IPS-20b (cell line): ENCODE results near the gene MSANTD1.

ENCODE experiments used
- H3K27ac ChIP-seq: one replicate; pipeline ENCODE4 v1.5.1; 2013; ENCODE audit warnings: low read length
- H3K27me3 ChIP-seq: 2 replicates; pipeline ENCODE4 v1.6.1; 2013; ENCODE audit warnings: mild to moderate bottlenecking, low read length, inconsistent platforms; ENCODE audit not compliant: insufficient read depth
- H3K36me3 ChIP-seq: 2 replicates; pipeline ENCODE4 v1.6.1; 2013; ENCODE audit warnings: low read depth, mild to moderate bottlenecking, inconsistent platforms, low read length, moderate library complexity; ENCODE audit not compliant: insufficient read depth
- H3K4me1 ChIP-seq: 2 replicates; pipeline ENCODE4 v1.6.1; 2013; ENCODE audit warnings: mild to moderate bottlenecking, control low read depth, inconsistent platforms, low read length, moderate library complexity; ENCODE audit not compliant: insufficient read depth
- H3K4me3 ChIP-seq: 2 replicates; pipeline ENCODE4 v1.5.1; 2013; ENCODE audit warnings: mild to moderate bottlenecking, low read length, inconsistent platforms
- H3K9ac ChIP-seq: 2 replicates; pipeline ENCODE4 v1.6.1; 2013; ENCODE audit warnings: low read depth, mild to moderate bottlenecking, inconsistent platforms, low read length, moderate library complexity
- H3K9me3 ChIP-seq: 2 replicates; pipeline ENCODE4 v1.6.1; 2013; ENCODE audit warnings: mild to moderate bottlenecking, low read depth, low read length, inconsistent platforms; ENCODE audit not compliant: insufficient read depth

MSANTD1 gene

DNA sequence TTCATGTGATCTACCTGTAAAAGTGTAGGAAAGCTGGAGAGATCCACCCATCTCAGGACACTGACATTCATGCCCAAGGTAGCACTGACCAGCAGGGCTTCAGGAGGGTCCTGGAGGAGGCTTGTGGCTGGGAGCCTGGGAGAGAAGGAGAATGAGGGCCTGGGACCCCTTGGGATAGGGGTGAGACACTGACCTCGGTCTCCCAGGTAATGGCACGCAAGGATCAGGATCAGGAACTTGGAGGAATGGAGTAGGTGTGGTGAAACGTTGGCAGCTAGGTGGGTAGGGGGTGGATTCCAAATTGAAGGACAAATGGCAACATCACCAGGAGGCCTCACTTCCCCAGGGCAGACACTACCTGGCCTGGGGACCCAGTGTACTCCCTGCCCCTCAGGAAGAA, 31.5 kb downstream of the MSANTD1 start:
- H3K4me1 ChIP-seq: no peaks in the 10 kb centered on the region
- H3K9me3 ChIP-seq: no peaks in the 10 kb centered on the region
- no peaks in the 10 kb centered on the region for H3K27me3 ChIP-seq
- no peaks in the 10 kb centered on the region for H3K36me3 ChIP-seq
- no peak overlapping the region for H3K9ac ChIP-seq
- no peak overlapping the region for H3K4me3 ChIP-seq
- no peak overlapping the region for H3K27ac ChIP-seq

DNA sequence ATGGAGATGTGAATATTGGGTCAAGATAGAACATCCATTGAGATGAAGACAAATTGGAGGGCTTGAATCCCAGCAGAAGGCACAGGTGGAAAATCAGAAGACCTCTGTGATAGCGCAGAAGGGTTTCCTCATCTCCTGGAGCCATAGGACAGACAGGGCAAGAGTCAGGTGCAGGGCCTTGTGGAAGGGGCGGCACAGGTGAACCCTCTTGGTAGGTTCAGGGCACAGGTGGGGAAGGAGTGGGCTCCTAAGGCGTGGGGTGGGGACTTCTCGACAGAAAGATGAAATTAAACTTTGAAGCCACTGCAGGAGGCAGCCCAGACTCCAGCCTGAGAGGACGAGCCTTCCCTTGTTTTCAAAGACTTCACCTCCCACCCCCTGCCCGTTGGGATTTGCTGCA, 34.5 kb downstream of the MSANTD1 start:
- no peaks in the 10 kb centered on the region for H3K9me3 ChIP-seq
- no peak overlapping the region for H3K4me3 ChIP-seq
- no peaks in the 10 kb centered on the region for H3K27me3 ChIP-seq
- no peak overlapping the region for H3K27ac ChIP-seq
- H3K9ac ChIP-seq: no peak overlapping the region
- no peaks in the 10 kb centered on the region for H3K4me1 ChIP-seq
- H3K36me3 ChIP-seq: no peaks in the 10 kb centered on the region

DNA sequence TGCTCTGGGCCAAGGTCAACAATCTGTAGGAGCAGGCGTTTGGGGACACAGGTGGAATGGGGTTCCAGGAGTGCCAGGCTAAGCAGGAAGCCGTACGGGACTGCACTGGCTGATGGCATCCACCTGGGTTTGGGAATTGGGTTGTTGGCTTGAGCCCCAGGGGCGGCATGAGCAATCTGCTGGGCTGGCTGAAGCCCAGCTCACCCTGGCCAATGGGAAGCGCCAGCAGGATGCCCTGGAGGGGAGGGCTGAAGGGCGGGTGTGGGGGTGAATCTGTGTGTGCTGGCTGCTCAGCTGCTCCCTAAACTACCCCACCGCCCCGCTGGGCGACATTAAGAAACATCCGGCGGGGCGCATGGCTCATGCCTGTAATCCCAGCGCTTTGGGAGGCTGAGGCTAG, 35.0 kb downstream of the MSANTD1 start:
- no peak overlapping the region for H3K4me3 ChIP-seq
- no peak overlapping the region for H3K27ac ChIP-seq
- H3K4me1 ChIP-seq: no peaks in the 10 kb centered on the region
- H3K36me3 ChIP-seq: no peaks in the 10 kb centered on the region
- H3K9me3 ChIP-seq: no peaks in the 10 kb centered on the region
- no peaks in the 10 kb centered on the region for H3K27me3 ChIP-seq
- no peak overlapping the region for H3K9ac ChIP-seq

DNA sequence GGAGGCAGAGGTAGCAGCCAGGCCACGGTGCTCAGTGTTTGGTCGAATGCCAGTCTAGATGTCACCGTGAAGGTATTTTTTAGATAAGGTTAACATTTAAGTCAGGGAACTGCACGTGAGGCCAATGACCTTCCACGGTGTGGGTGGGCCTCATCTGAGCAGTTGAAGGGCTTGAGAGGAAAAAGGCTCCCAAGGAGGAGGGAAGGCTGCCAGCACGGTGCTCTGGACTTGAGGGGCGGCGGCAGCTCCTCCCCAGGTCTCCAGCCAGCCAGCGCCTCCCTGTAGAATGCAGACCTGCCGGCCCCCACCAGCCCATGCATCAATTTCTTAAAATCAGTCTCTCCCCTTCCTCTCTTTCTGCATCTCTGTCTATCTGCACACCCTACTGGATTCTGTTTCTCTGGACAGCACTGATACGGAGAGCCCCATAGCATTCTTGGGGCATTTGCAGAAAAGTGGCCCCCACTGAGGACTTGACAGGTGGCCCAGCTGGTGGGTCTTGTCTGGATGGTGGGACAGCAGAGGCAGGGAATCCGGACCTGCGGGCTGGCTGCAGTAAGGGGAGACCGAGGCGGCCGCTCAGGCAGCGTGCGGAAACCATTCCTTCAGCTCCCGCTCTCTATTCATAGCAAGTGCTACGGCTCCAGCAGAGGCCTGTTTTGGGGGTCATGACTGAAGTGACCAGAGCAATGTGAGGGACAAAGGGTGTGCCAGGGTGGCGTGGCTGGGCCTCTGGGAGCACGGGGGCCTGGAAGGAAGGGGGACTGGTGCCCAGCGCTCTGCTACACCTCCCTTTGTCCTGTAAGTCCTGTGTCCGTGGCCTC, 36.0 kb downstream of the MSANTD1 start:
- Histone ChIP-seq H3K27ac (no peak overlapping the region), H3K36me3 (no peaks in the 10 kb centered on the region), H3K4me3 (no peak overlapping the region), H3K9ac (no peak overlapping the region), H3K9me3 (no peaks in the 10 kb centered on the region), H3K27me3 (peaks cover 4% of the 10 kb centered on the region; the same call in 1 of the 2 replicates), H3K4me1 (no peaks in the 10 kb centered on the region)

DNA sequence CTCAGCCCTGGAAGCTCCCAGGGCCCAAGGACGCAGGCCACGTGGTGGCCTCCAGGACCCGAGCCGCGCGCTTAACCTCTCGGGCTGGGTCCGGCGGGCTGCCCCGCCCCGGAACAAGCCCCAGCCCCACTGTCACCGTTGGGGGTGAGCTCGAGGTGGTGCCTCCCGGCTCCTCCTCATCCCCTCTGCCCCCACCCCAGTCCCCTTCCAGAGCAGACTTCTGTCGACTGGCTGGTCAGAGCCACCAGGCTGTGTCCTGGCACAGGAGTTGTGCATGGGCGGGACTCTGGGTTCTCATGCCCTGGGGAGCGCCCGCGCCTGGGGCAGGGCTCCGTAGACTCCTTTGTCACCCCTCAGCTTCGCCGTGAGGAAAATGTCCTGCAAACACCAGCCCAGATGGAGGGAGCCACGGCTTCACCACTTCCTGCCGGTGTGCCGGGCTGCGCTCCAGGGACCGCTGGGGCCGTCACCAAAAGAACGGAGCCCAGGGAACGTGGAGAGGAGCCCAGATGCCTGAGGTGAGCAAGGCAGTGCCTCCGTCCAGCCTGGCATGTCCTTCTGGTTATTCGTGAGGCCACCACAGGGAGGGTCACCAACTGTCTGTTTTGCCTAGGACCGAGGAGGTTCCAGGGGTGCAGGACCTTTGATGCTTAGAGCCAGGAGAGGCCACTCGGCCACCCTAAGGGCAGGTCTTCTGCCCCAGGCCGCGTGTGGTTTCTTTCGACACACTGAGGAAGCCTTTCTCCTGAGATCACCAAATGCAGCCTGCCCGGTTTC, 36.8 kb downstream of the MSANTD1 start:
- Histone ChIP-seq H3K36me3 (no peaks in the 10 kb centered on the region), H3K4me1 (no peaks in the 10 kb centered on the region), H3K9ac (no peak overlapping the region), H3K9me3 (no peaks in the 10 kb centered on the region), H3K27me3 (peaks cover 12% of the 10 kb centered on the region), H3K27ac (no peak overlapping the region), H3K4me3 (no peak overlapping the region)

DNA sequence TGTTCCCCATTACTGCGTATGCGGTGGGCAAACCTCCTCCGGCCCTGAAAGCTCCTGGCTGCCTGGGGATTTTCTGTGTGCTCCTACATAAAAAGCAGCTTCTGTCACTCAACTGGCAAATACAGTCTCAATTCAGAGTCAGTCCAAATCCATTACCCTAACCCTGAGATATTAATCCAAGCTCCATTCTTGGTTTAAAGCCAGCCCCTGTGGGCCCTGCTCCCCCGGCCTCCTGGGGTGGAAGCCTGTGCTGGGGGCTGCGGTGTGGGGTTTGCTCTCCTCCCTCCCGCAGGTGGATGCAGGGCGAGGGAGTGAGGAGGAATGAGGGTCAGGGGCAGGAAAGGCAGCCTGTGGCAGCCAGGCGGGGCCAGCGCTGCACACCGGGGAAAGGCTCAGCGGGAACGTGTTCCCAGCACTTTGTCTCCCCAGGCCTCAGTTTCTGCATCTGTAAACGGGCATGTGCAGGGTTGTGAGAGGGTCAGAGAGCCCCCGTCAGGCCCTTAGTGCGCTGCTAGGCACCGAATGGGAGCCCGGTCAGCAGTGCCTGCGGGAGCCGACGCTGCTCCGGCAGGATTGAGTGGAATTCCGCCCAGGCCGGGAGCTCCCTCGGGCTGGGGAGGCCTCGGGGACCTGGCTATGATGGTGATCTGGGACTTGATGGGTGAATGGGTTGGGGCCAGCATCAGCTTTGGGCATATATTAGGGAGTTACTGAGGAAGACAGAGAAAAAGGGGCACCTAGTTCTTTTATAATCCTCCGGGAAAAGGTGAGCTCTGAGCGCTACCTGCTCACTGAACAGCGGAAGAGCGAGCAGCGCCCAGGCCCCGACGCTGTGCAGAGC, 37.6 kb downstream of the MSANTD1 start:
- no peaks in the 10 kb centered on the region for H3K36me3 ChIP-seq
- no peaks in the 10 kb centered on the region for H3K9me3 ChIP-seq
- peaks cover 21% of the 10 kb centered on the region for H3K27me3 ChIP-seq
- no peak overlapping the region for H3K9ac ChIP-seq
- no peak overlapping the region for H3K4me3 ChIP-seq
- no peak overlapping the region for H3K27ac ChIP-seq
- H3K4me1 ChIP-seq: no peaks in the 10 kb centered on the region

DNA sequence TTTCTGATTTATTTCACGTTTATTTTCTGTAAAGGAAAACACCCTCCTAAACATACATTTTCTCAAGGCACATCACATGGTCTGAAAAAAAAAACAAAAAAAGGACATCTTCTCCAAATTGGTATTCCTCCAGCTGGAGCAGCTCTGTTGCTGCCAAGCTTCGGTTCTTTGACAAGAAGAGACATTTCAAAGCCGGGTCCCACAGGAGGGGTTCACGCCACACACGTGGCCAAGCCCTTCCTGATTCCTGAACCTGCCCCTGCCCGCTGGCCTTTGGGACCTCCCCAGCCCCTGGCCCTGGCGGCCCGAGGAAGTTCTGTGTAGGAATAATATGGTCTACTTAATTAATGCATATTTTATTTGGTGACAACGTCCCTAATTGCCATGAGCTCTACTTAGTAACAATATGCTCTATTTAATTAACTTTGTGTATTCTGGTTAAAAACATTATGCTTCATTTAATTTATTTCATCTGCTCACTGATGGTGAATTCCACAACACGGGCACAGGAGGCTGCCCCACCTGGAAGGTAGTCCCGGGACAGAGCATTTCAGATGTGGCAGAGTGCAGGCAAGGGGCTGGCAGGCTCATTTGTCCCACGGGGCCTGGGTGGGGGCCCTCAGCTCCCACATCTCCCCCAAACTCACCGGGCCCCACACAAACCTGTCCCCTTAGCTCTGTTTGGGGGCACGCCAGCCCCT, 38.5 kb downstream of the MSANTD1 start:
- Histone ChIP-seq H3K27me3 (peaks cover 25% of the 10 kb centered on the region), H3K9me3 (no peaks in the 10 kb centered on the region), H3K27ac (no peak overlapping the region), H3K4me3 (no peak overlapping the region), H3K4me1 (no peaks in the 10 kb centered on the region), H3K36me3 (no peaks in the 10 kb centered on the region), H3K9ac (no peak overlapping the region)

DNA sequence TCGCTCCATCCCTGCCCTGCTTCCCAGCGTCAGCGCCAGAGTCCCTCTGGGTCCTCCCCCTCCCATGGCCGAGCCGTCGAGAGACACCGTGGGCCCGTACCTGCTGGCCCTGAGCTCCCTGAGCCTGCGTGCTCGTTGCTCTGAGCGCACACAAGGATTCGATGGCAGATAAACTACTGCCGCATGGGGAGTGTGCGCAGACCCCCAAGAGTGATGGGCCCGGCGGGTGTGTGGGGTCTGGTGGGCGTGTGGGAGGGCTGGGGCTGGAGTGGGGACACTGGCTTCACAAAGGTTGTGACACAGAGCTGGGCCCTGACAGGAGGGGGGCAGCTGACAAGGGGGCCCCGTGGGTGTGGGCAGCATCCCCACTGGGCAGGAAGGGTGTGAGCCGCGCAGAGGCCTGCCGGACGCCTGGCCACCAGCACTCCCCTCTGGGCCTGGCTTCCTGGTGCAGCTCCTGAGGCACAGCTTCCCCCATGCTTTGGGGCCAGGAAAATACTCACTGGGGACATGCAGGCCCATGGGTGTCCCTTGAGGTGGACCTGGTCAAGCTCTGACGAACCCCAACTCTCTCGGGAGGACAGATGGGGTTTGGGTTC, 39.1 kb downstream of the MSANTD1 start:
- Histone ChIP-seq H3K27ac (no peak overlapping the region), H3K4me1 (no peaks in the 10 kb centered on the region), H3K9ac (no peak overlapping the region), H3K36me3 (no peaks in the 10 kb centered on the region), H3K9me3 (no peaks in the 10 kb centered on the region), H3K27me3 (peaks cover 25% of the 10 kb centered on the region), H3K4me3 (no peak overlapping the region)

DNA sequence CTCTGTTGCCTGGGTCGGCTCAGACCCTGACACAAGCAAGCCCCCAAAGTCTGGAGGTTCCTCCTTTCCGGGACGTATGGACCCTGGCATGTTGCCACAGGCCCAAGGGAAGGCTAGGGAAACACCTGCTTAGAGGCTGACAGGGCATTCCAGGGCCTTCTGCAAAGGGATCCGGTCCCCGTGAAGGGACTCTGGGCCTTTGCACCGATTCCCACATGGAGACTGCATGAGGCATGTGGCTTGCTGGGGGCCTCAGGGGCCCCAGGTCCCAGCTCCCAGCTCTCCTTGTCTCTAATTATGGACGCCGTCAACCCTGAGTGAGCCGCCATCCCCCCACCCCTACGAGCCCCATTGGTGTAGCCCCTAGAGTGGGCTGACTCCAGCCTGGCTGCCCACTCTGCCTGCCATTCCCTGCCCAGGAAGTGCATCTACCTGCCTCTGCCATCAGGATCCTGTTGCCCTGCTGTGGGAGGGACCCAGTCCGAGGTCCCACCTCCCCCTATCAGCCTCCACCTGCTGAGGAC, 39.7 kb downstream of the MSANTD1 start:
- no peak overlapping the region for H3K4me3 ChIP-seq
- no peak overlapping the region for H3K9ac ChIP-seq
- H3K4me1 ChIP-seq: 0 out of 2 replicates have a peak, but pooled peaks cover under 1% of the 10 kb centered on the region
- H3K27ac ChIP-seq: no peak overlapping the region
- no peaks in the 10 kb centered on the region for H3K36me3 ChIP-seq
- no peaks in the 10 kb centered on the region for H3K9me3 ChIP-seq
- H3K27me3 ChIP-seq: peaks cover 27% of the 10 kb centered on the region

DNA sequence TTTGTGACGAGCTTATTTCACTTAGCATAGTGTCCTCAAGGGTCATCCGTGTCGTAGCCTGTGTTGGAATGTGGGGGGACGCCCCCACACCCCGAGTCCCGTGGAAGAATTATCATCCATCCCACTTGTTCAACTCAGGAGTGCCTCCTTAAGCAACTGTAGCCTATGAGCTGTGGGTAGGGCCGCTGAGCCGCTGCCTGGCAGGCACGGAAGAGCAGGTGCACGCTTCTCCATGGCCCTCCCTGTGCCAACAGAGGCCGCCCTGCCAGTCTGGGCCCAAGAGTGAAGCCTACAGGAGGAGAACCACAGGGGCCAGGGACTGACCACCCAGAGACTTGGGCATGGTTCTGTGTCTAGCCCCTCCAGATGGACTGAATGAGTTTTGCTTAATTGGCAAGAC, 41.5 kb downstream of the MSANTD1 start:
- Histone ChIP-seq H3K36me3 (no peaks in the 10 kb centered on the region), H3K9me3 (no peaks in the 10 kb centered on the region), H3K4me1 (0 out of 2 replicates have a peak, but pooled peaks cover 3% of the 10 kb centered on the region), H3K27ac (no peak overlapping the region), H3K27me3 (peaks cover 29% of the 10 kb centered on the region), H3K9ac (no peak overlapping the region), H3K4me3 (no peak overlapping the region)
